Esophagus muscularis mucosa (tissue), 4 donors: ENCODE results near the gene CEP164.

Experiments used
- EP300 ChIP-seq: sonication (generic); formaldehyde crosslinking; IDR thresholded peaks from one replicate; pipeline ENCODE4 v1.6.1; 2017; ENCODE audit warnings: antibody characterized with exemption
- POLR2A ChIP-seq: fragments of 450-650 bp; IDR thresholded peaks from one replicate; pipeline ENCODE4 v1.6.1; 2017; ENCODE audit warnings: antibody characterized with exemption, moderate library complexity, mild to moderate bottlenecking, low read depth
- POLR2AphosphoS5 ChIP-seq, 2 donors: sonication (generic); formaldehyde crosslinking; IDR thresholded peaks; one replicate each; pipeline ENCODE4 v1.6.1; 2017; ENCODE audit warnings: antibody characterized with exemption in 2 of 2
- TF ChIP-seq, protein P1 (sequence below), 3 experiments: fragments of 200-600 bp in 2 of 3; fragments of 450-650 bp in 1 of 3; sonication (generic) in 2 of 3; IDR thresholded peaks; one replicate each; pipeline ENCODE4 v1.5.1; 2017 to 2019; ENCODE audit warnings: antibody characterized with exemption in 3 of 3, mild to moderate bottlenecking in 2 of 3, moderate library complexity in 1 of 3

DNA sequence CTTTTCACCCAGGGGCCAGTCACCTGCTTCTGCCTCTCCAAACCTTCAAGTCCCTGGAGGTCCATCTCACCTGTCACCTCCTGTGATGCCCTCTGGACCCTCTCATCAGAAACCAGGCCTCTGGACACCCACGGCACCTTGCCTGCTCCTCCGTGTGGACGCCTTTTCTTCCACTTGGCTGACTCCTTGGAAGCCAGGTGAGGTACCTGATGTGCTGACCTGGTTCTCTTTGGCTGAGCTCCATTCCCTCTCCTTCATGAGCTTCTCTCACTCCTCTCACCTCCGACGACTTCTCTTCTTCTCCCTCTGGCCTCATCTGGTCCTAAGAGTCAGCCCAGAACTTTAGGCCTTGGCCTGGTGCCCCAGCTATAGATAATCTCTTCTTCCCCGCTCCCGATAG lies 99.3 kb downstream of the CEP164 start:
- TF ChIP-seq POLR2A (no peak), POLR2AphosphoS5 (IDR thresholded peaks at IDR 0.05) (no peak), EP300 (no peak)
- TF ChIP-seq, protein P1, sequence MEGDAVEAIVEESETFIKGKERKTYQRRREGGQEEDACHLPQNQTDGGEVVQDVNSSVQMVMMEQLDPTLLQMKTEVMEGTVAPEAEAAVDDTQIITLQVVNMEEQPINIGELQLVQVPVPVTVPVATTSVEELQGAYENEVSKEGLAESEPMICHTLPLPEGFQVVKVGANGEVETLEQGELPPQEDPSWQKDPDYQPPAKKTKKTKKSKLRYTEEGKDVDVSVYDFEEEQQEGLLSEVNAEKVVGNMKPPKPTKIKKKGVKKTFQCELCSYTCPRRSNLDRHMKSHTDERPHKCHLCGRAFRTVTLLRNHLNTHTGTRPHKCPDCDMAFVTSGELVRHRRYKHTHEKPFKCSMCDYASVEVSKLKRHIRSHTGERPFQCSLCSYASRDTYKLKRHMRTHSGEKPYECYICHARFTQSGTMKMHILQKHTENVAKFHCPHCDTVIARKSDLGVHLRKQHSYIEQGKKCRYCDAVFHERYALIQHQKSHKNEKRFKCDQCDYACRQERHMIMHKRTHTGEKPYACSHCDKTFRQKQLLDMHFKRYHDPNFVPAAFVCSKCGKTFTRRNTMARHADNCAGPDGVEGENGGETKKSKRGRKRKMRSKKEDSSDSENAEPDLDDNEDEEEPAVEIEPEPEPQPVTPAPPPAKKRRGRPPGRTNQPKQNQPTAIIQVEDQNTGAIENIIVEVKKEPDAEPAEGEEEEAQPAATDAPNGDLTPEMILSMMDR (IDR thresholded peaks at IDR 0.05), result no peak
